ENCODE measurements around the gene VPS16.

Gene VPS16

GRCh38 chr20:2907519-2907918, 67.0 kb downstream of the VPS16 start:
- H3K4me3 ChIP-seq (ENCODE audit: low read depth, low read length) = no peak overlapping the region
- TF ChIP-seq PRDM6 (tag by site-specific recombination; IDR thresholded peaks at IDR 0.05) (peak; percentile 64), ZNF76 (tag by site-specific recombination; IDR thresholded peaks at IDR 0.05; ENCODE audit: borderline replicate concordance, low read depth) (no peak)
- no peaks in the 10 kb centered on the region; a peak in 1 of 3 replicates for H3K36me3 ChIP-seq (ENCODE audit: control insufficient read depth in 2 of 2, insufficient read depth in 1 of 2, low read length in 2 of 2)
- ChIA-PET POLR2A (no interaction called here), CTCF (interaction anchor here (0.6 to 1.5 kb wide), 5 partner anchors 8 to 408 kb away, joined by 3 to 5 read pairs (median 4); no protein-coding TSS in a partner anchor)
- no peaks in the 10 kb centered on the region for H3K9me3 ChIP-seq (ENCODE audit: control insufficient read depth, insufficient read depth, low read depth, low read length)
- no peak overlapping the region for H3K27ac ChIP-seq (ENCODE audit: extremely low read depth, low read depth, low read length)
- H3K4me1 ChIP-seq (ENCODE audit: control insufficient read depth, insufficient read depth, low read length) = peaks cover 7% of the 10 kb centered on the region

DNA sequence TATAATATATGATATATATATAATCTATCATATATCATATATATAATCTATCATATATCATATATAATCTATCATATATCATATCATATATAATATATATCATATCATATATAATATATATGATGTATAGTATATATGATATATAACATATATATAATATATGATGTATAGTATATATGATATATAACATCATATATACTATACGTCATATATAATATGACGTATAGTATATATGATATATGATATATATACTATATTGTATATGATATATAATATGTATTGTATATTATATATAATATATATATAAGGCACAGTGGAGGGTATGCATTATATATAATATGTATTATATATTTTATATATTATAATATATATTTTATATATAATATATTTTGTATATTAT, 69.4 kb downstream of the VPS16 start:
- no peak overlapping the region for H3K4me3 ChIP-seq (ENCODE audit: low read depth, low read length)
- POLR2A ChIA-PET = no interaction called here

DNA sequence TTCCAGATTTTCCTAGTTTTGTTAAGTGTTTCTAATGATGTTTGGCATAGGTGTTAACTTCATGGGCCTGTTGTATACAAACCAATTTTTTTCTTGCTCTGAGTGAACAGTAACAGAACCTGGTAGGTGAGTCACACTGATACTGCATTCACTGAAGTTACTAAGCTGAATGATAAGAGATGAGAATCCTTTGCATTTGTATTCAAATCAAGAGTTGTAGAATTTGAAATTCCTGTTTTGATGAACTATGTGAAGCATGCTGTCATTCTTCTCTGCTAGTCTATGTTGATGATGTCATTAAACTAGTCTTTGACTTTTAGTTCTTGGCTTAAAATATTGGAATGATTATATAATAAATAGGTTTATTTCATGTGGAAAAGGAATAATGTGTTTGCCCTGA, 70.7 kb downstream of the VPS16 start:
- no peak for TF ChIP-seq ZFP69B (tag by site-specific recombination; IDR thresholded peaks at IDR 0.05)
- TF ChIP-seq ZNF585B (tag by site-specific recombination; IDR thresholded peaks at IDR 0.05) = no peak
- TF ChIP-seq, protein P1, sequence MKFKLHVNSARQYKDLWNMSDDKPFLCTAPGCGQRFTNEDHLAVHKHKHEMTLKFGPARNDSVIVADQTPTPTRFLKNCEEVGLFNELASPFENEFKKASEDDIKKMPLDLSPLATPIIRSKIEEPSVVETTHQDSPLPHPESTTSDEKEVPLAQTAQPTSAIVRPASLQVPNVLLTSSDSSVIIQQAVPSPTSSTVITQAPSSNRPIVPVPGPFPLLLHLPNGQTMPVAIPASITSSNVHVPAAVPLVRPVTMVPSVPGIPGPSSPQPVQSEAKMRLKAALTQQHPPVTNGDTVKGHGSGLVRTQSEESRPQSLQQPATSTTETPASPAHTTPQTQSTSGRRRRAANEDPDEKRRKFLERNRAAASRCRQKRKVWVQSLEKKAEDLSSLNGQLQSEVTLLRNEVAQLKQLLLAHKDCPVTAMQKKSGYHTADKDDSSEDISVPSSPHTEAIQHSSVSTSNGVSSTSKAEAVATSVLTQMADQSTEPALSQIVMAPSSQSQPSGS (tag by site-specific recombination; IDR thresholded peaks at IDR 0.05; ENCODE audit: low read depth) = peak; percentile 91
- CTCF ChIA-PET = interaction anchor here (0.6 kb wide), 1 partner anchor 142 kb away, joined by 3 read pairs; no protein-coding TSS in a partner anchor

More for the DNA sequence above, 69.4 kb downstream of the VPS16 start:
- peaks cover 7% of the 10 kb centered on the region for H3K4me1 ChIP-seq (ENCODE audit: control insufficient read depth, insufficient read depth, low read length)
- no peak for TF ChIP-seq ZNF354C (tag by site-specific recombination; IDR thresholded peaks at IDR 0.05; ENCODE audit: borderline replicate concordance, low read depth)
- no peak for TF ChIP-seq ZNF571 (tag by site-specific recombination; IDR thresholded peaks at IDR 0.05)
- TF ChIP-seq ZNF555 (tag by site-specific recombination; conservative IDR thresholded peaks at IDR 0.05) = no peak
- no peak for TF ChIP-seq ZNF48 (tag by site-specific recombination; IDR thresholded peaks at IDR 0.05)
- H3K36me3 ChIP-seq (ENCODE audit: control insufficient read depth in 2 of 2, insufficient read depth in 1 of 2, low read length in 2 of 2) = peaks cover 0 to 3% of the 10 kb centered on the region in 2 experiments; a peak in 1 of 3 replicates
- H3K27ac ChIP-seq (ENCODE audit: extremely low read depth, low read depth, low read length) = no peak overlapping the region
- CTCF ChIA-PET = interaction anchor here (0.7 kb wide), 1 partner anchor 158 kb away, joined by 3 read pairs; no protein-coding TSS in a partner anchor
- H3K9me3 ChIP-seq (ENCODE audit: control insufficient read depth, insufficient read depth, low read depth, low read length) = no peaks in the 10 kb centered on the region

DNA sequence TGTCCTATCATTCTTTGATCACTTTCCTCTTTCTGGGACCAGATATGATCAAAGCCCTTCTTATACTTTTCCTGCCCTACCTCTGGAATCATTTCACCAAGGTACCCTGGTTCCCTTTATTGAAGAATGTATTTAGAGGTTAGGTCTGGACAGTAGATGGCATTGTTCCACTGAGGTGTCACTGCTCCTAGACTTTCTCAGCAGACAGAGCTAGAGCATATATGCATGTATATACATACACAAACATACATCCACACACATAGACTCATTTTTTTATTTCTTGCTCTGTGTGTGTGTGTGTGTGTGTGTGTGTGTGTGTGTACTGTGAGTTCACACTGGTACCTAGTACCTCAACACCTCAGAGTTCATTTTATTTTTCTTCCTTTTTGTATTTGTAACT, 73.6 kb downstream of the VPS16 start:
- H3K27ac ChIP-seq (ENCODE audit: extremely low read depth, low read depth, low read length) = no peak overlapping the region
- ChIA-PET CTCF (interaction anchor here (0.6 to 4.0 kb wide), 5 partner anchors 14 to 289 kb away, joined by 3 to 14 read pairs (median 4); no protein-coding TSS in a partner anchor), POLR2A (interaction anchor here (0.6 kb wide), 1 partner anchor 305 kb away, joined by 4 read pairs; no protein-coding TSS in a partner anchor)
- no peaks in the 10 kb centered on the region; the same call in 1 of the 2 replicates for H3K4me1 ChIP-seq (ENCODE audit: control insufficient read depth, insufficient read depth, low read length)
- H3K36me3 ChIP-seq (ENCODE audit: control insufficient read depth in 2 of 2, insufficient read depth in 1 of 2, low read length in 2 of 2) = peaks cover 0 to 10% of the 10 kb centered on the region in 2 experiments; a peak in 1 of 3 replicates
- H3K4me3 ChIP-seq (ENCODE audit: low read depth, low read length) = no peak overlapping the region
- no peaks in the 10 kb centered on the region; the same call in 1 of the 2 replicates for H3K9me3 ChIP-seq (ENCODE audit: control insufficient read depth, insufficient read depth, low read depth, low read length)
- TF ChIP-seq ZNF426 (tag by site-specific recombination; IDR thresholded peaks at IDR 0.05) = no peak
- peak; percentile 56 for TF ChIP-seq ZNF654 (tag by site-specific recombination; IDR thresholded peaks at IDR 0.05; ENCODE audit: low read depth)
- no peak for TF ChIP-seq ZNF514 (tag by site-specific recombination; IDR thresholded peaks at IDR 0.05)
- TF ChIP-seq TCF7L2 (IDR thresholded peaks at IDR 0.05; ENCODE audit: borderline replicate concordance, low read depth, low read length) = no peak
- no peak for TF ChIP-seq ZNF23 (tag by site-specific recombination; IDR thresholded peaks at IDR 0.05; ENCODE audit: borderline replicate concordance)
- TF ChIP-seq, protein P2, sequence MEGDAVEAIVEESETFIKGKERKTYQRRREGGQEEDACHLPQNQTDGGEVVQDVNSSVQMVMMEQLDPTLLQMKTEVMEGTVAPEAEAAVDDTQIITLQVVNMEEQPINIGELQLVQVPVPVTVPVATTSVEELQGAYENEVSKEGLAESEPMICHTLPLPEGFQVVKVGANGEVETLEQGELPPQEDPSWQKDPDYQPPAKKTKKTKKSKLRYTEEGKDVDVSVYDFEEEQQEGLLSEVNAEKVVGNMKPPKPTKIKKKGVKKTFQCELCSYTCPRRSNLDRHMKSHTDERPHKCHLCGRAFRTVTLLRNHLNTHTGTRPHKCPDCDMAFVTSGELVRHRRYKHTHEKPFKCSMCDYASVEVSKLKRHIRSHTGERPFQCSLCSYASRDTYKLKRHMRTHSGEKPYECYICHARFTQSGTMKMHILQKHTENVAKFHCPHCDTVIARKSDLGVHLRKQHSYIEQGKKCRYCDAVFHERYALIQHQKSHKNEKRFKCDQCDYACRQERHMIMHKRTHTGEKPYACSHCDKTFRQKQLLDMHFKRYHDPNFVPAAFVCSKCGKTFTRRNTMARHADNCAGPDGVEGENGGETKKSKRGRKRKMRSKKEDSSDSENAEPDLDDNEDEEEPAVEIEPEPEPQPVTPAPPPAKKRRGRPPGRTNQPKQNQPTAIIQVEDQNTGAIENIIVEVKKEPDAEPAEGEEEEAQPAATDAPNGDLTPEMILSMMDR (tag by site-specific recombination; IDR thresholded peaks at IDR 0.05) = peak; percentile 46; the same call in 1 of the 2 replicates
- TF ChIP-seq ZIC2 (tag by site-specific recombination; IDR thresholded peaks at IDR 0.05) = no peak

More for the DNA sequence above, 70.7 kb downstream of the VPS16 start:
- POLR2A ChIA-PET = no interaction called here
- H3K27ac ChIP-seq (ENCODE audit: extremely low read depth, low read depth, low read length) = no peak overlapping the region
- peaks cover 7% of the 10 kb centered on the region for H3K4me1 ChIP-seq (ENCODE audit: control insufficient read depth, insufficient read depth, low read length)
- no peaks in the 10 kb centered on the region for H3K9me3 ChIP-seq (ENCODE audit: control insufficient read depth, insufficient read depth, low read depth, low read length)
- H3K36me3 ChIP-seq (ENCODE audit: control insufficient read depth in 2 of 2, insufficient read depth in 1 of 2, low read length in 2 of 2) = peaks cover 0 to 10% of the 10 kb centered on the region in 2 experiments; a peak in 1 of 3 replicates
- H3K4me3 ChIP-seq (ENCODE audit: low read depth, low read length) = no peak overlapping the region
